HG02678 (cell line): ENCODE data around the gene SPACA4.

Experiments used
- ATAC-seq: cut with Tn5 transposase; IDR thresholded peaks from one replicate; pipeline ENCODE4 v1.9.1; 2021; ENCODE audit warnings: mild to moderate bottlenecking, moderate library complexity; ENCODE audit not compliant: unreplicated experiment

Gene SPACA4

GRCh38 chr19:48646722-48647216 is 40.2 kb downstream of the SPACA4 start:
- ATAC-seq = no peak

DNA sequence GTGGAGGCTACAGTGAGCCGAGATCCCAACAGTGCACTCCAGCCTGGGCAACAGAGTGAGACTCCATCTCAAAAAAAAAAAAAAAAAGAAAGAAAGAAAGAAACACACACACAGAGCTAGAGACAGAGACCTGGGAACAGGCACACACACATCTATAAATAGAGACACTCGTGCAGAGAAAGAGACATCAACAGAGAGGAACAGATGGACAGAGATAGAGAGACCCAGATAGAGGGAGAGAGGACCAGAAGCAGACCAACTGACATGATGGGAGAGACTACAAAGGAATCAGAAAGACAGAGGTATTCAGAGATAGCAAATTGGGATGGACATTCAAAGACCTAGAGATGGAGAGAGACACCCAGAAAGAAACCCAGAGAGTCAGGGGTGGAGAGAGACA is 41.6 kb downstream of the SPACA4 start:
- no peak for ATAC-seq

GRCh38 chr19:48650974-48651682 is 44.6 kb downstream of the SPACA4 start:
- ATAC-seq = no peak

- ATAC-seq = no peak
These were observed 45.1 kb downstream of the SPACA4 start for GRCh38 chr19:48651683-48652048.

DNA sequence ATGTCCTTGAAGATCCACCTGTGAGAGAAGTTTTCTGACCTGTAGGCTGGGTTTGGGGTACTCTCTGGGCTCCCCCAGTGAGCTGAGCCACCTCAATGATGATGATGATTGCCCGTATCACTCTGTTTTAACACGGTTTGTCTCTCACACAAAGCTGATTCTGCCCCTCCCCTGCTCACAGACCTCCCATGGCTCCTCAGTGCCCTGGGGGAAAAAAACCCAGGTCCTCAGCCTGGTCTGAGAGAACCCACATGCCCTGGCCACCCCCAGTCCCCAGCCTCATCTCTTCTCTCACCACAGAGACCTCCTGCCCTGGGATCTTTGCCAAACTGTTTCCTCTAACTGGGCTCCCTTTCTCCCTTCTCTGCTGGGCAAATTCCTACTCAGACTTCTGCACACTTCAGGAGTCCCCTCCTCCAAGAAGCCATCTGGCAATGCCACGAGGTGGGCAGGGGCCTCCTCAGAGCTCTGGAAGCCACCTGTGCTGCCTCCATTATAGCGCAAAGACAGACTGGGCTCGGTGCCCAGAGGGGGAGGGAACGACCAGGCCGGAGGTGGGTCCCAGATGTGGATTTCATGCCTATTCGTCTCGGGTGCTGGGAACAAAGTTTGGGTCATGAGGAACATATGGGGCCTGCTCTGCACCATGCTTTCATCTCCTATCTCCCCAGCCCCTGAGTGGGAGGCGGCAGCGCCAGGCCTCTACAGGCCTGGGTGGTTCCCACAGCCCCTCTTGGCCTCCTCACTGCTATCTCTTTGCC is 47.9 kb downstream of the SPACA4 start:
- ATAC-seq = no peak

GRCh38 chr19:48656840-48657474 is 50.4 kb downstream of the SPACA4 start:
- ATAC-seq = no peak
